ENCODE results near the gene MEX3A. TPM values are rescaled to one million over a fixed set of nuclear protein-coding genes. Genes with fewer than 3 reads are reported as not detected.

MEX3A gene
- total RNA-seq, 1 experiment from 2014 or later: 6.1 TPM

DNA sequence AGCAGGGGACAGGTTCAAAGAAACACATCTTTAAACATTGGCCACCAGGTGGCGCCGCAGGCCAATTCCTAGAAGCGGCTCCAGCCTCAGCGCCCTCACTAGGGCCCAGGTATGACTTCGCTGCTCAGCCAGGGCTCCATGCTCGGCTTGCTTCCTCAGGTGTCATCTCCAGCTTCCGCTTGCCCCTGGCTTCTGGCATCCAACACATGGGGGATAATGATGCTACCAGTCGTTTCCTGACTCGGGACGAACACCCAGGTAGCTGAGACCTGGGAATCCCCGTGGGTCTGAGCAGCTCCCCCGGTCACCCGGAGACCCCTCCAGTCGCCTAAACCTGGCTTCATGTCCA is 8.5 kb upstream of the MEX3A start:
- H2AFZ ChIP-seq (ENCODE audit: low read depth, low read length, poor library complexity, severe bottlenecking): no peak overlapping the region
- BruUV-seq (replicated peaks): no TSS peak

More for the DNA sequence above, 8.5 kb upstream of the MEX3A start:
- peak overlapping the region; percentile 40; the same call in 1 of the 2 replicates for H3K27ac ChIP-seq (ENCODE audit: low read depth, low read length)
- no peaks in the 10 kb centered on the region for H4K20me1 ChIP-seq (ENCODE audit: insufficient read depth)
- ChIA-PET RAD21 (ENCODE audit: low non-redundant PET in 1 of 2, low total read pairs in 2 of 2, uncharacterized antibody in 2 of 2, unreplicated experiment in 2 of 2) (interaction anchor here (0.6 to 1.5 kb wide), 4 partner anchors 39 to 269 kb away, joined by 3 to 11 read pairs (median 5); no protein-coding TSS in a partner anchor), POLR2A (interaction anchor here (1.0 to 1.5 kb wide), 2 partner anchors 38 to 39 kb away, joined by 4 read pairs; no protein-coding TSS in a partner anchor), CTCF (interaction anchor here (0.9 to 4.7 kb wide), 10 partner anchors 12 to 229 kb away, joined by 3 to 27 read pairs (median 4); no protein-coding TSS in a partner anchor)
- no peaks in the 10 kb centered on the region for H3K27me3 ChIP-seq (ENCODE audit: insufficient read depth, low read length)
- ATAC-seq (peak; percentile 95), DNase-seq (ENCODE audit: low read depth, low spot score) (peak; percentile 73)
- H3K36me3 ChIP-seq (ENCODE audit: control insufficient read depth in 1 of 2, insufficient read depth in 2 of 2, low read length in 2 of 2): no peaks in the 10 kb centered on the region
- TF ChIP-seq FOSL1 (IDR thresholded peaks at IDR 0.05; ENCODE audit: low read depth) (no peak), JUND (IDR thresholded peaks at IDR 0.05) (no peak), EGR1 (IDR thresholded peaks at IDR 0.05; ENCODE audit: low read depth) (no peak), EZH2 (IDR thresholded peaks at IDR 0.05) (no peak), CBX3 (IDR thresholded peaks at IDR 0.05; ENCODE audit: low read depth) (no peak), EZH2phosphoT487 (IDR thresholded peaks at IDR 0.05; ENCODE audit: borderline replicate concordance) (no peak), ZFX (IDR thresholded peaks at IDR 0.05) (no peak), RAD21 (IDR thresholded peaks at IDR 0.05; ENCODE audit: low read depth) (peak; percentile 97)
- TF ChIP-seq, protein P1, sequence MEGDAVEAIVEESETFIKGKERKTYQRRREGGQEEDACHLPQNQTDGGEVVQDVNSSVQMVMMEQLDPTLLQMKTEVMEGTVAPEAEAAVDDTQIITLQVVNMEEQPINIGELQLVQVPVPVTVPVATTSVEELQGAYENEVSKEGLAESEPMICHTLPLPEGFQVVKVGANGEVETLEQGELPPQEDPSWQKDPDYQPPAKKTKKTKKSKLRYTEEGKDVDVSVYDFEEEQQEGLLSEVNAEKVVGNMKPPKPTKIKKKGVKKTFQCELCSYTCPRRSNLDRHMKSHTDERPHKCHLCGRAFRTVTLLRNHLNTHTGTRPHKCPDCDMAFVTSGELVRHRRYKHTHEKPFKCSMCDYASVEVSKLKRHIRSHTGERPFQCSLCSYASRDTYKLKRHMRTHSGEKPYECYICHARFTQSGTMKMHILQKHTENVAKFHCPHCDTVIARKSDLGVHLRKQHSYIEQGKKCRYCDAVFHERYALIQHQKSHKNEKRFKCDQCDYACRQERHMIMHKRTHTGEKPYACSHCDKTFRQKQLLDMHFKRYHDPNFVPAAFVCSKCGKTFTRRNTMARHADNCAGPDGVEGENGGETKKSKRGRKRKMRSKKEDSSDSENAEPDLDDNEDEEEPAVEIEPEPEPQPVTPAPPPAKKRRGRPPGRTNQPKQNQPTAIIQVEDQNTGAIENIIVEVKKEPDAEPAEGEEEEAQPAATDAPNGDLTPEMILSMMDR (IDR thresholded peaks at IDR 0.05 in 2 of 3, conservative IDR thresholded peaks at IDR 0.05 in 1 of 3; ENCODE audit: borderline replicate concordance in 1 of 3, insufficient read depth in 1 of 3, low read depth in 2 of 3, low read length in 2 of 3): peak; percentile 61 to 96 (median 80)
- TF ChIP-seq, protein P2, sequence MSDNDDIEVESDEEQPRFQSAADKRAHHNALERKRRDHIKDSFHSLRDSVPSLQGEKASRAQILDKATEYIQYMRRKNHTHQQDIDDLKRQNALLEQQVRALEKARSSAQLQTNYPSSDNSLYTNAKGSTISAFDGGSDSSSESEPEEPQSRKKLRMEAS (IDR thresholded peaks at IDR 0.05): no peak
- TF ChIP-seq, protein P3, sequence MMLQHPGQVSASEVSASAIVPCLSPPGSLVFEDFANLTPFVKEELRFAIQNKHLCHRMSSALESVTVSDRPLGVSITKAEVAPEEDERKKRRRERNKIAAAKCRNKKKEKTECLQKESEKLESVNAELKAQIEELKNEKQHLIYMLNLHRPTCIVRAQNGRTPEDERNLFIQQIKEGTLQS (IDR thresholded peaks at IDR 0.05): no peak
- TF ChIP-seq, protein P4, sequence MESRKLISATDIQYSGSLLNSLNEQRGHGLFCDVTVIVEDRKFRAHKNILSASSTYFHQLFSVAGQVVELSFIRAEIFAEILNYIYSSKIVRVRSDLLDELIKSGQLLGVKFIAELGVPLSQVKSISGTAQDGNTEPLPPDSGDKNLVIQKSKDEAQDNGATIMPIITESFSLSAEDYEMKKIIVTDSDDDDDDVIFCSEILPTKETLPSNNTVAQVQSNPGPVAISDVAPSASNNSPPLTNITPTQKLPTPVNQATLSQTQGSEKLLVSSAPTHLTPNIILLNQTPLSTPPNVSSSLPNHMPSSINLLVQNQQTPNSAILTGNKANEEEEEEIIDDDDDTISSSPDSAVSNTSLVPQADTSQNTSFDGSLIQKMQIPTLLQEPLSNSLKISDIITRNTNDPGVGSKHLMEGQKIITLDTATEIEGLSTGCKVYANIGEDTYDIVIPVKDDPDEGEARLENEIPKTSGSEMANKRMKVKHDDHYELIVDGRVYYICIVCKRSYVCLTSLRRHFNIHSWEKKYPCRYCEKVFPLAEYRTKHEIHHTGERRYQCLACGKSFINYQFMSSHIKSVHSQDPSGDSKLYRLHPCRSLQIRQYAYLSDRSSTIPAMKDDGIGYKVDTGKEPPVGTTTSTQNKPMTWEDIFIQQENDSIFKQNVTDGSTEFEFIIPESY (IDR thresholded peaks at IDR 0.05; ENCODE audit: extremely low read depth, insufficient replicate concordance, low read length): no peak
- intact Hi-C loops (cut with micrococcal nuclease): loop anchor here (1.0 to 2.0 kb wide), 4 partner anchors 39 to 270 kb away; no protein-coding TSS in a partner anchor
- peak overlapping the region; percentile 41; the same call in 1 of the 2 replicates for H3K4me2 ChIP-seq (ENCODE audit: low read length)
- H3K4me3 ChIP-seq (replicated peaks in 1 of 2; ENCODE audit: low read depth in 1 of 2, low read length in 2 of 2): no peak overlapping the region
- H3K9me3 ChIP-seq (ENCODE audit: control insufficient read depth in 1 of 2, insufficient read depth in 1 of 2, low read depth in 1 of 2, low read length in 2 of 2): no peaks in the 10 kb centered on the region
- H3K9ac ChIP-seq (ENCODE audit: low read length): peak overlapping the region; percentile 37; the same call in 1 of the 2 replicates
- no peaks in the 10 kb centered on the region for H3K79me2 ChIP-seq (ENCODE audit: insufficient read depth, low read length)
- no peaks in the 10 kb centered on the region for H3K9me2 ChIP-seq (ENCODE audit: insufficient read depth)
- H3K4me1 ChIP-seq (ENCODE audit: control insufficient read depth in 1 of 2, insufficient read depth in 2 of 2, low read length in 2 of 2): peaks cover 18 to 30% of the 10 kb centered on the region in 2 experiments
